ENCODE measurements around the gene EMC9. TPM values are rescaled to one million over a fixed set of nuclear protein-coding genes. Genes with fewer than 3 reads are reported as not detected.

The EMC9 gene
- total RNA-seq, 1 donor from 2014 or later = 12.0 TPM

- H3K9me3 ChIP-seq (ENCODE audit: control insufficient read depth in 3 of 3, low read length in 3 of 3) = no peaks in the 10 kb centered on the region
- no peaks in the 10 kb centered on the region for H3K27me3 ChIP-seq (ENCODE audit: control insufficient read depth in 3 of 3, insufficient read depth in 3 of 3, low read length in 3 of 3)
- peaks cover 38 to 53% (median 39%) of the 10 kb centered on the region in 3 donors for H3K36me3 ChIP-seq (ENCODE audit: control insufficient read depth in 3 of 3, insufficient read depth in 3 of 3, low read length in 3 of 3)
- H3K4me1 ChIP-seq (ENCODE audit: control insufficient read depth in 3 of 3, insufficient read depth in 3 of 3, low read length in 3 of 3) = peaks cover 24 to 35% (median 30%) of the 10 kb centered on the region in 3 donors
- H3K9ac ChIP-seq (ENCODE audit: low read depth in 1 of 3, low read length in 3 of 3) = peak overlapping the region in 1 of 3 donors; percentile 8
- H3K27ac ChIP-seq (ENCODE audit: low read depth, low read length) = no peak overlapping the region
- H3K4me3 ChIP-seq (ENCODE audit: low read length in 3 of 3) = no peak overlapping the region
Observed at GRCh38 chr14:24150061-24150460, 8.7 kb upstream of the EMC9 start.

- H3K4me1 ChIP-seq (ENCODE audit: control insufficient read depth in 3 of 3, insufficient read depth in 3 of 3, low read length in 3 of 3) = peaks cover 25 to 38% (median 30%) of the 10 kb centered on the region in 3 donors
- H3K27me3 ChIP-seq (ENCODE audit: control insufficient read depth in 3 of 3, insufficient read depth in 3 of 3, low read length in 3 of 3) = no peaks in the 10 kb centered on the region
- H3K9me3 ChIP-seq (ENCODE audit: control insufficient read depth in 3 of 3, low read length in 3 of 3) = no peaks in the 10 kb centered on the region
- H3K36me3 ChIP-seq (ENCODE audit: control insufficient read depth in 3 of 3, insufficient read depth in 3 of 3, low read length in 3 of 3) = peaks cover 33 to 51% (median 35%) of the 10 kb centered on the region in 3 donors
- H3K9ac ChIP-seq (ENCODE audit: low read depth in 1 of 3, low read length in 3 of 3) = no peak overlapping the region
- H3K4me3 ChIP-seq (ENCODE audit: low read length in 3 of 3) = no peak overlapping the region
- H3K27ac ChIP-seq (ENCODE audit: low read depth, low read length) = no peak overlapping the region
Observed at GRCh38 chr14:24149302-24149969, 8.0 kb upstream of the EMC9 start.

GRCh38 chr14:24147761-24148428, 6.5 kb upstream of the EMC9 start:
- Histone ChIP-seq H3K27ac (ENCODE audit: low read depth, low read length) (peak overlapping the region; percentile 80), H3K9me3 (ENCODE audit: control insufficient read depth in 3 of 3, low read length in 3 of 3) (no peaks in the 10 kb centered on the region), H3K36me3 (ENCODE audit: control insufficient read depth in 3 of 3, insufficient read depth in 3 of 3, low read length in 3 of 3) (peaks cover 37 to 52% (median 39%) of the 10 kb centered on the region in 3 donors), H3K9ac (ENCODE audit: low read depth in 1 of 3, low read length in 3 of 3) (peak overlapping the region; percentile 90 to 96 (median 91)), H3K4me3 (ENCODE audit: low read length in 3 of 3) (peak overlapping the region; percentile 90 to 97 (median 94)), H3K27me3 (ENCODE audit: control insufficient read depth in 3 of 3, insufficient read depth in 3 of 3, low read length in 3 of 3) (no peaks in the 10 kb centered on the region), H3K4me1 (ENCODE audit: control insufficient read depth in 3 of 3, insufficient read depth in 3 of 3, low read length in 3 of 3) (peaks cover 30 to 50% (median 31%) of the 10 kb centered on the region in 3 donors)

- H3K9ac ChIP-seq (ENCODE audit: low read depth in 1 of 3, low read length in 3 of 3) = peak within 1 kb of the TSS; percentile 90 to 96 (median 91)
- peak within 1 kb of the TSS; percentile 90 to 97 (median 94) for H3K4me3 ChIP-seq (ENCODE audit: low read length in 3 of 3)
- H3K27me3 ChIP-seq (ENCODE audit: control insufficient read depth in 3 of 3, insufficient read depth in 3 of 3, low read length in 3 of 3) = no peaks in the 10 kb centered on the region
- H3K4me1 ChIP-seq (ENCODE audit: control insufficient read depth in 3 of 3, insufficient read depth in 3 of 3, low read length in 3 of 3) = peaks cover 31 to 52% (median 31%) of the 10 kb centered on the region in 3 donors
- peaks cover 33 to 48% (median 36%) of the 10 kb centered on the region in 3 donors for H3K36me3 ChIP-seq (ENCODE audit: control insufficient read depth in 3 of 3, insufficient read depth in 3 of 3, low read length in 3 of 3)
- peak within 1 kb of the TSS; percentile 90 for H3K27ac ChIP-seq (ENCODE audit: low read depth, low read length)
- no peaks in the 10 kb centered on the region for H3K9me3 ChIP-seq (ENCODE audit: control insufficient read depth in 3 of 3, low read length in 3 of 3)
Observed at GRCh38 chr14:24146978-24147760, 5.8 kb upstream of the EMC9 start, which contains the start of gene RNF31. Gene RNF31 (plus strand): TSS chr14:24147498. CDS start chr14:24147699, 201 bp downstream.

- Histone ChIP-seq H3K36me3 (ENCODE audit: control insufficient read depth in 3 of 3, insufficient read depth in 3 of 3, low read length in 3 of 3) (peaks cover 27 to 41% (median 30%) of the 10 kb centered on the region in 3 donors), H3K9me3 (ENCODE audit: control insufficient read depth in 3 of 3, low read length in 3 of 3) (no peaks in the 10 kb centered on the region), H3K27me3 (ENCODE audit: control insufficient read depth in 3 of 3, insufficient read depth in 3 of 3, low read length in 3 of 3) (no peaks in the 10 kb centered on the region), H3K27ac (ENCODE audit: low read depth, low read length) (peak within 1 kb of the TSS; percentile 90), H3K9ac (ENCODE audit: low read depth in 1 of 3, low read length in 3 of 3) (peak within 1 kb of the TSS; percentile 90 to 96 (median 91)), H3K4me3 (ENCODE audit: low read length in 3 of 3) (peak within 1 kb of the TSS; percentile 90 to 97 (median 94)), H3K4me1 (ENCODE audit: control insufficient read depth in 3 of 3, insufficient read depth in 3 of 3, low read length in 3 of 3) (peaks cover 34 to 57% (median 36%) of the 10 kb centered on the region in 3 donors)
Observed at GRCh38 chr14:24146453-24146977, 5.1 kb upstream of the EMC9 start, which contains the start of gene PSME2. Gene PSME2 (minus strand): TSS chr14:24146610. CDS start chr14:24146581, 29 bp downstream.

- peaks cover 34 to 61% (median 36%) of the 10 kb centered on the region in 3 donors for H3K4me1 ChIP-seq (ENCODE audit: control insufficient read depth in 3 of 3, insufficient read depth in 3 of 3, low read length in 3 of 3)
- H3K36me3 ChIP-seq (ENCODE audit: control insufficient read depth in 3 of 3, insufficient read depth in 3 of 3, low read length in 3 of 3) = peaks cover 20 to 35% (median 24%) of the 10 kb centered on the region in 3 donors
- H3K27me3 ChIP-seq (ENCODE audit: control insufficient read depth in 3 of 3, insufficient read depth in 3 of 3, low read length in 3 of 3) = no peaks in the 10 kb centered on the region
- peak overlapping the region; percentile 85 to 97 (median 94) for H3K4me3 ChIP-seq (ENCODE audit: low read length in 3 of 3)
- H3K9me3 ChIP-seq (ENCODE audit: control insufficient read depth in 3 of 3, low read length in 3 of 3) = no peaks in the 10 kb centered on the region
- H3K9ac ChIP-seq (ENCODE audit: low read depth in 1 of 3, low read length in 3 of 3) = peak overlapping the region; percentile 81 to 96 (median 91)
- H3K27ac ChIP-seq (ENCODE audit: low read depth, low read length) = peak overlapping the region; percentile 90
Observed at GRCh38 chr14:24145690-24146452, 4.5 kb upstream of the EMC9 start.

GRCh38 chr14:24145219-24145618, 3.8 kb upstream of the EMC9 start:
- Histone ChIP-seq H3K4me1 (ENCODE audit: control insufficient read depth in 3 of 3, insufficient read depth in 3 of 3, low read length in 3 of 3) (peaks cover 34 to 67% (median 41%) of the 10 kb centered on the region in 3 donors), H3K36me3 (ENCODE audit: control insufficient read depth in 3 of 3, insufficient read depth in 3 of 3, low read length in 3 of 3) (peaks cover 14 to 28% (median 17%) of the 10 kb centered on the region in 3 donors), H3K27ac (ENCODE audit: low read depth, low read length) (peak overlapping the region; percentile 90), H3K9ac (ENCODE audit: low read depth in 1 of 3, low read length in 3 of 3) (peak overlapping the region in 2 of 3 donors; percentile 81 to 96), H3K9me3 (ENCODE audit: control insufficient read depth in 3 of 3, low read length in 3 of 3) (no peaks in the 10 kb centered on the region), H3K4me3 (ENCODE audit: low read length in 3 of 3) (peak overlapping the region in 1 of 3 donors; percentile 4), H3K27me3 (ENCODE audit: control insufficient read depth in 3 of 3, insufficient read depth in 3 of 3, low read length in 3 of 3) (no peaks in the 10 kb centered on the region)

GRCh38 chr14:24144451-24144850, 3.1 kb upstream of the EMC9 start:
- Histone ChIP-seq H3K9ac (ENCODE audit: low read depth in 1 of 3, low read length in 3 of 3) (no peak overlapping the region), H3K36me3 (ENCODE audit: control insufficient read depth in 3 of 3, insufficient read depth in 3 of 3, low read length in 3 of 3) (peaks cover 9 to 23% (median 12%) of the 10 kb centered on the region in 3 donors), H3K27ac (ENCODE audit: low read depth, low read length) (no peak overlapping the region), H3K9me3 (ENCODE audit: control insufficient read depth in 3 of 3, low read length in 3 of 3) (no peaks in the 10 kb centered on the region), H3K4me1 (ENCODE audit: control insufficient read depth in 3 of 3, insufficient read depth in 3 of 3, low read length in 3 of 3) (peaks cover 39 to 68% (median 45%) of the 10 kb centered on the region in 3 donors), H3K27me3 (ENCODE audit: control insufficient read depth in 3 of 3, insufficient read depth in 3 of 3, low read length in 3 of 3) (no peaks in the 10 kb centered on the region), H3K4me3 (ENCODE audit: low read length in 3 of 3) (no peak overlapping the region)

GRCh38 chr14:24143511-24143910, 2.1 kb upstream of the EMC9 start:
- Histone ChIP-seq H3K27ac (ENCODE audit: low read depth, low read length) (no peak overlapping the region), H3K4me3 (ENCODE audit: low read length in 3 of 3) (no peak overlapping the region), H3K36me3 (ENCODE audit: control insufficient read depth in 3 of 3, insufficient read depth in 3 of 3, low read length in 3 of 3) (peaks cover 16 to 24% (median 19%) of the 10 kb centered on the region in 3 donors), H3K4me1 (ENCODE audit: control insufficient read depth in 3 of 3, insufficient read depth in 3 of 3, low read length in 3 of 3) (peaks cover 46 to 70% (median 49%) of the 10 kb centered on the region in 3 donors), H3K9ac (ENCODE audit: low read depth in 1 of 3, low read length in 3 of 3) (no peak overlapping the region), H3K9me3 (ENCODE audit: control insufficient read depth in 3 of 3, low read length in 3 of 3) (no peaks in the 10 kb centered on the region), H3K27me3 (ENCODE audit: control insufficient read depth in 3 of 3, insufficient read depth in 3 of 3, low read length in 3 of 3) (no peaks in the 10 kb centered on the region)

All from skeletal muscle tissue (tissue), 4 donors.